PC-9 (cell line): ENCODE results near the gene TAF6L. TPM values are rescaled to one million over a fixed set of nuclear protein-coding genes. Genes with fewer than 3 reads are reported as not detected.
"Not testable (repeated sequence)": the region's sequence is repeated elsewhere in the genome, so short reads cannot be mapped to it uniquely, and the experiment has no call there.

Experiments
- BruUV-seq: library from RNA; stranded (reverse); fragments of 400-500 nt; replicated peaks from 2 replicates; lab custom pipeline; 2021; lab: Mats Ljungman, UMichigan
- CTCF ChIA-PET: fragments of 300-600 bp; sonication (Branson Sonifier 250); formaldehyde crosslinking; loops from one replicate; lab custom pipeline; 2022; ENCODE audit warnings: antibody characterized with exemption; lab: Charles Lee
- POLR2A ChIA-PET: fragments of 300-600 bp; sonication (Branson Sonifier 250); formaldehyde crosslinking; loops from one replicate; lab custom pipeline; 2022; ENCODE audit warnings: antibody characterized with exemption; ENCODE audit not compliant: unreplicated experiment; lab: Charles Lee
- DNase-seq, 2 experiments: peaks; one replicate each; pipeline versions ENCODE4 v3.0.0 to v3.0.0-alpha.2; 2015 to 2022; ENCODE audit warnings: mixed read lengths in 1 of 2
- H2AFZ ChIP-seq: fragments of 200-600 bp; sonication (generic); 2 replicates; pipeline ENCODE4 v1.8.1; 2017; ENCODE audit warnings: antibody characterized with exemption
- H3F3A ChIP-seq: fragments of 200-600 bp; sonication (generic); 2 replicates; pipeline ENCODE4 v1.8.1; 2017; ENCODE audit warnings: antibody characterized with exemption, mild to moderate bottlenecking, low read depth; ENCODE audit not compliant: insufficient read depth
- H3K27ac ChIP-seq: fragments of 200-600 bp; sonication (generic); 2 replicates; pipeline ENCODE4 v1.6.1; 2016; ENCODE audit warnings: mixed run types
- H3K27me3 ChIP-seq: fragments of 200-600 bp; sonication (generic); 2 replicates; pipeline ENCODE4 v1.6.1; 2016; ENCODE audit warnings: low read depth, mixed run types; ENCODE audit not compliant: insufficient read depth
- H3K36me3 ChIP-seq: fragments of 200-600 bp; sonication (generic); 2 replicates; pipeline ENCODE4 v1.6.1; 2016; ENCODE audit warnings: low read depth, mixed run types
- H3K4me1 ChIP-seq: fragments of 200-600 bp; sonication (generic); replicated peaks from 2 replicates; pipeline ENCODE4 v1.6.1; 2016; ENCODE audit warnings: mixed run types; ENCODE audit not compliant: insufficient read depth
- H3K4me2 ChIP-seq: fragments of 200-600 bp; sonication (generic); 2 replicates; pipeline ENCODE4 v1.6.1; 2017; ENCODE audit warnings: mixed run types
- H3K4me3 ChIP-seq: fragments of 200-600 bp; sonication (generic); 2 replicates; pipeline ENCODE4 v1.6.1; 2016; ENCODE audit warnings: mixed run types
- H3K79me2 ChIP-seq: fragments of 200-600 bp; sonication (generic); 2 replicates; pipeline ENCODE4 v1.6.1; 2017; ENCODE audit warnings: low read depth, mixed run types
- H3K9me2 ChIP-seq: fragments of 200-600 bp; sonication (generic); 2 replicates; pipeline ENCODE4 v1.8.1; 2017; ENCODE audit warnings: mild to moderate bottlenecking; ENCODE audit not compliant: insufficient read depth
- H3K9me3 ChIP-seq: fragments of 200-600 bp; sonication (generic); 2 replicates; pipeline ENCODE4 v1.8.1; 2016; ENCODE audit warnings: low read depth; ENCODE audit not compliant: insufficient read depth
- H4K20me1 ChIP-seq: fragments of 200-600 bp; sonication (generic); 2 replicates; pipeline ENCODE4 v1.8.1; 2017; ENCODE audit not compliant: insufficient read depth
- EZH2 ChIP-seq: fragments of 200-600 bp; sonication (generic); IDR thresholded peaks from 2 replicates; pipeline ENCODE4 v1.8.0; 2017; ENCODE audit warnings: antibody characterized with exemption, low read depth
- intact Hi-C: fragments of 100-400 bp; cut with micrococcal nuclease; formaldehyde crosslinking; loops from one replicate; pipeline ENCODE4 v1.10.0; 2022; ENCODE audit not compliant: unreplicated experiment
- total RNA-seq: library from RNA; stranded (reverse); gene quantifications from 2 replicates; pipeline ENCODE4 v1.2.3, GENCODE V29; 2021
- TF ChIP-seq, protein P1 (sequence below): fragments of 200-600 bp; sonication (generic); conservative IDR thresholded peaks from 2 replicates; pipeline ENCODE4 v1.6.1; 2017; ENCODE audit warnings: mixed run types, antibody characterized with exemption, mild to moderate bottlenecking, moderate library complexity

Gene TAF6L
- total RNA-seq, 1 experiment from 2014 or later: 31.2 TPM

DNA sequence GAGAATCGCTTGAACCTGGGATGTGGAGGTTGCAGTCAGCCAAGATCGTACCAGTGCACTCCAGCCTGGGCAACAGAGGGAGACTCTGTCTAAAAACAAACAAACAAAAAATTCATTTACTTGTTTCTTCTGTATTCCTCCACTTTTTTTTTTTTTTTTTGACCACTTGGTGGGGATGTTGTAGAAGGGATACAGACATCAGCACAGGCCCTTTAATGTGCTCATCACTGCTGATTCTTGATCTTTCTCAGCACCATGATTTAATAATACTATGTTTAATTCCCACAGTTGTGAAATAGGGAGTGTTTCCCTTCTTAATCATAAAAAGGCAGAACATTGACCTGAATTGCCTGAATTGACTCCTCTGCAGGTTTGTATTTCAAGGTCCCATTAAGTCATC, 38.4 kb upstream of the TAF6L start:
- no peak overlapping the region for H3K27ac ChIP-seq
- peaks cover 11% of the 10 kb centered on the region for H3K4me1 ChIP-seq
- H3K27me3 ChIP-seq: no peaks in the 10 kb centered on the region
- ChIA-PET POLR2A (no interaction called here), CTCF (no interaction called here)
- no peak for DNase-seq
- intact Hi-C loops: no loop called here
- H4K20me1 ChIP-seq: peaks cover 17% of the 10 kb centered on the region; the same call in 1 of the 2 replicates
- H3K4me2 ChIP-seq: no peak overlapping the region
- no peaks in the 10 kb centered on the region for H3K9me2 ChIP-seq
- no peak overlapping the region for H2AFZ ChIP-seq
- H3K79me2 ChIP-seq: peaks cover 66% of the 10 kb centered on the region
- H3K36me3 ChIP-seq: peaks cover 39% of the 10 kb centered on the region
- no TSS peak for BruUV-seq
- H3K9me3 ChIP-seq: no peaks in the 10 kb centered on the region
- TF ChIP-seq, protein P1, sequence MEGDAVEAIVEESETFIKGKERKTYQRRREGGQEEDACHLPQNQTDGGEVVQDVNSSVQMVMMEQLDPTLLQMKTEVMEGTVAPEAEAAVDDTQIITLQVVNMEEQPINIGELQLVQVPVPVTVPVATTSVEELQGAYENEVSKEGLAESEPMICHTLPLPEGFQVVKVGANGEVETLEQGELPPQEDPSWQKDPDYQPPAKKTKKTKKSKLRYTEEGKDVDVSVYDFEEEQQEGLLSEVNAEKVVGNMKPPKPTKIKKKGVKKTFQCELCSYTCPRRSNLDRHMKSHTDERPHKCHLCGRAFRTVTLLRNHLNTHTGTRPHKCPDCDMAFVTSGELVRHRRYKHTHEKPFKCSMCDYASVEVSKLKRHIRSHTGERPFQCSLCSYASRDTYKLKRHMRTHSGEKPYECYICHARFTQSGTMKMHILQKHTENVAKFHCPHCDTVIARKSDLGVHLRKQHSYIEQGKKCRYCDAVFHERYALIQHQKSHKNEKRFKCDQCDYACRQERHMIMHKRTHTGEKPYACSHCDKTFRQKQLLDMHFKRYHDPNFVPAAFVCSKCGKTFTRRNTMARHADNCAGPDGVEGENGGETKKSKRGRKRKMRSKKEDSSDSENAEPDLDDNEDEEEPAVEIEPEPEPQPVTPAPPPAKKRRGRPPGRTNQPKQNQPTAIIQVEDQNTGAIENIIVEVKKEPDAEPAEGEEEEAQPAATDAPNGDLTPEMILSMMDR: 0 out of 2 replicates have a peak, but pooled peaks have one; percentile 34
- no peak for TF ChIP-seq EZH2
- H3K4me3 ChIP-seq: no peak overlapping the region
- peaks cover 33% of the 10 kb centered on the region for H3F3A ChIP-seq

DNA sequence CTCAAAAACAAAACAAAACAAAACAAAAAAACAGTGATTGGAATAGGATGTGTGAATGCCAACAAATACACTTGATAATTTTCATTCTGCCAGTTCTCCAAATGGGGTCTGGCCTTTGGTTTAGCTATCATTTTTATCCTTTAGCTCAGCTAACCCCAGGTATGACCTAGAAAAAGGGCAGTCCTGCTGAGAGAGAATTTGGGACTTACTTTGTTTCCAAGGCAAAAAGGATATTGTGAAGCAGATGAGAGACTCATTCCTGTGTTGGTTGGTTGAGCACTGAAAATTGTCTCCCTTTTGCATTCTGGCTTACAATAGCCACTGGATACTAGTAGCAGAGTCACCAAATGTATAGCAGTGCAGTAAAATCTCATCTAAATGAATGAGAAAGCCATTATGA, 34.0 kb upstream of the TAF6L start:
- H3F3A ChIP-seq: peaks cover 47% of the 10 kb centered on the region

DNA sequence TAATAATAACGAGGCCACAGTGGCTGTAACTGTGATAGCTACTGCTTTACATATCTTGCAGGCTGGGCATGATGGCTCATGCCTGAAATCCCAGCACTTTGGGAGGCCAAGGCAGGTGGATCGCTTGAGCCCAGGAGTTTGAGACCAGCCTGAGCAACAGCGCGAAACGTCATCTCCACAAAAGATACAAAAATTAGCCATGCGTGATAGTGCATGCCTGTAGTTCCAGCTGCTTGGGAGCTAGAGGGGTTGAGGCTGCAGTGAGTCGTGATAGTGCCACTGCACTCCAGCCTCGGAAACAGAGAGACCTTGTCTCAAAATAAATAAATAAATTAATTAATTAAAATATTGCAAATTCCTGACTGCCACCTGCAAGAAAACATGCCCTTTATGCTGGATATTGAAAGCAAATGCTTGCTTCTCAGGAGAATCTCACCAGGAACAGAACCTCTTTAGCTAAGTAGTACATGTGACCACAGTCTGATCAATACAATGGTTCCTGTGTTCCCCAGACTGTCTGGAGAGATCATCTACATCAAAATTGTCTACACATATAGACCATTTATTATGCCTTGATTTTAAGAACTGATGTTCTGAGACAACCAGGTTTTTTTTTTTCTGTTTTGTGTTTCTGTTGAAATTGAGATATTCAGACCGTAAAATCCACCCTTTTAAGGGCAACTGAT, 23.6 kb upstream of the TAF6L start:
- Histone ChIP-seq H4K20me1 (no peaks in the 10 kb centered on the region), H3K4me1 (peaks cover 3% of the 10 kb centered on the region; the same call in 1 of the 2 replicates), H3F3A (peaks cover 29% of the 10 kb centered on the region), H2AFZ (no peak overlapping the region), H3K4me3 (no peak overlapping the region), H3K27ac (peak overlapping the region; percentile 38), H3K27me3 (no peaks in the 10 kb centered on the region), H3K4me2 (no peak overlapping the region), H3K79me2 (peaks cover 8% of the 10 kb centered on the region; the same call in 1 of the 2 replicates), H3K9me2 (no peaks in the 10 kb centered on the region), H3K9me3 (no peaks in the 10 kb centered on the region), H3K36me3 (no peaks in the 10 kb centered on the region)
- TF ChIP-seq, protein P1: no peak
- no peak for TF ChIP-seq EZH2
- POLR2A ChIA-PET: interaction anchor here (0.6 to 0.7 kb wide), 3 partner anchors 13 to 933 kb away, joined by 4 to 13 read pairs (median 7); partner anchors contain the start of gene INTS5
- intact Hi-C loops: no loop called here
- no TSS peak for BruUV-seq
- DNase-seq: no peak
- CTCF ChIA-PET: no interaction called here

More for the DNA sequence above, 34.0 kb upstream of the TAF6L start:
- no TSS peak for BruUV-seq
- POLR2A ChIA-PET: interaction anchor here (0.6 kb wide), 2 partner anchors 10 to 164 kb away, joined by 6 to 14 read pairs; partner anchors contain the start of genes EEF1G and HNRNPUL2
- DNase-seq: no peak
- H3K27ac ChIP-seq: no peak overlapping the region
- H3K36me3 ChIP-seq: peaks cover 43% of the 10 kb centered on the region
- peaks cover 5% of the 10 kb centered on the region; the same call in 1 of the 2 replicates for H4K20me1 ChIP-seq
- no peaks in the 10 kb centered on the region for H3K9me3 ChIP-seq
- TF ChIP-seq EZH2: no peak
- TF ChIP-seq, protein P1: no peak
- no peaks in the 10 kb centered on the region for H3K4me1 ChIP-seq
- no peaks in the 10 kb centered on the region for H3K27me3 ChIP-seq
- peaks cover 28% of the 10 kb centered on the region for H3K79me2 ChIP-seq
- no peak overlapping the region for H3K4me2 ChIP-seq
- intact Hi-C loops: no loop called here
- no peaks in the 10 kb centered on the region for H3K9me2 ChIP-seq
- H3K4me3 ChIP-seq: no peak overlapping the region
- CTCF ChIA-PET: no interaction called here
- no peak overlapping the region for H2AFZ ChIP-seq

DNA sequence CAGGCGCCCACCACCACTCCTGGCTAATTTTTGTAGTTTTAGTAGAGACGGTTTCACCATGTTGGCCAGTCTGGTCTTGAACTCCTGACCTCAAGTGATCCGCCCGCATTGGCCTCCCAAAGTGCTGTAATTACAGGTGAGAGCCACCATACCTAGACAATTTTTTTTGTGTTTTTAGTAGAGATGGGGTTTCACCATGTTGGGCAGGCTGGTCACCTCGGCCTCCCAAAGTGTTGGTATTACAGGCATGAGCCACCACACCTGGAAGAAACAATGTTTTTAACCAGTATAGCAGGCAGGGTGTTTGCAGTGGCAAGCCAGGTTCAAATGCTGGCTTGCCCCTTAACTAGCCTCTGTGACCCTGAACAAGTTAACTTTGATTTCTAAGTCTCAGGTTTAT, 21.3 kb upstream of the TAF6L start:
- H3K4me2 ChIP-seq, H2AFZ ChIP-seq, DNase-seq, H3K9me2 ChIP-seq, H3K4me3 ChIP-seq, H3K27ac ChIP-seq, H3K36me3 ChIP-seq, H3K27me3 ChIP-seq, BruUV-seq, H4K20me1 ChIP-seq, H3K9me3 ChIP-seq, intact Hi-C loops: not testable (repeated sequence)
- H3F3A ChIP-seq: peaks cover 37% of the 10 kb centered on the region
- H3K79me2 ChIP-seq: peaks cover 17% of the 10 kb centered on the region
- H3K4me1 ChIP-seq: peaks cover 17% of the 10 kb centered on the region
- CTCF ChIA-PET: interaction anchor here (0.7 kb wide), 1 partner anchor 176 kb away, joined by 4 read pairs; the partner anchor contains the start of gene EEF1G
- POLR2A ChIA-PET: interaction anchor here (1.1 kb wide), 1 partner anchor 91 kb away, joined by 5 read pairs; no protein-coding TSS in a partner anchor
